Hepatocyte (in vitro differentiated cells): ENCODE measurements around the gene HHAT. TPM values are rescaled to one million over a fixed set of nuclear protein-coding genes. Genes with fewer than 3 reads are reported as not detected.
A peak's percentile ranks its signal among the peaks of the same experiment; 100 is the strongest.

ENCODE experiments used
- DNase-seq: peaks from one replicate; pipeline ENCODE4 v3.0.0-alpha.2; 2016; ENCODE audit warnings: low spot score
- H2AFZ ChIP-seq: fragments of 200-600 bp; sonication (generic); 2 replicates; pipeline ENCODE4 v1.6.0; 2016; ENCODE audit warnings: antibody characterized with exemption, mild to moderate bottlenecking
- H3K27ac ChIP-seq: fragments of 200-600 bp; sonication (generic); 2 replicates; pipeline ENCODE4 v1.5.1; 2016; ENCODE audit warnings: mild to moderate bottlenecking
- H3K27me3 ChIP-seq: fragments of 200-600 bp; sonication (generic); 2 replicates; pipeline ENCODE4 v1.6.1; 2016
- H3K36me3 ChIP-seq: fragments of 200-600 bp; sonication (generic); replicated peaks from 2 replicates; pipeline ENCODE4 v1.5.1; 2016; ENCODE audit warnings: low read depth; ENCODE audit not compliant: insufficient read depth
- H3K4me1 ChIP-seq: fragments of 200-600 bp; sonication (generic); 2 replicates; pipeline ENCODE4 v1.5.1; 2016; ENCODE audit warnings: mild to moderate bottlenecking, moderate library complexity; ENCODE audit not compliant: insufficient read depth
- H3K4me2 ChIP-seq: fragments of 200-600 bp; sonication (generic); 2 replicates; pipeline ENCODE4 v1.6.0; 2016
- H3K4me3 ChIP-seq: fragments of 200-600 bp; sonication (generic); 2 replicates; pipeline ENCODE4 v1.5.1; 2016; ENCODE audit warnings: mild to moderate bottlenecking
- H3K79me2 ChIP-seq: fragments of 200-600 bp; sonication (generic); 2 replicates; pipeline ENCODE4 v1.6.0; 2017; ENCODE audit warnings: mild to moderate bottlenecking
- H3K9me2 ChIP-seq: fragments of 200-600 bp; sonication (generic); replicated peaks from 2 replicates; pipeline ENCODE4 v1.6.0; 2017; ENCODE audit warnings: mild to moderate bottlenecking; ENCODE audit not compliant: insufficient read depth
- H3K9me3 ChIP-seq: fragments of 200-600 bp; sonication (generic); 2 replicates; pipeline ENCODE4 v1.5.1; 2016; ENCODE audit warnings: low read depth, mild to moderate bottlenecking
- H4K20me1 ChIP-seq: fragments of 200-600 bp; sonication (generic); 2 replicates; pipeline ENCODE4 v1.6.0; 2016; ENCODE audit warnings: mild to moderate bottlenecking; ENCODE audit not compliant: insufficient read depth, poor library complexity, severe bottlenecking
- EZH2 ChIP-seq: fragments of 200-600 bp; sonication (generic); IDR thresholded peaks from 2 replicates; pipeline ENCODE4 v1.6.1; 2016; ENCODE audit warnings: antibody characterized with exemption, mild to moderate bottlenecking, borderline replicate concordance
- EZH2phosphoT487 ChIP-seq: fragments of 200-600 bp; sonication (generic); IDR thresholded peaks from one replicate; pipeline ENCODE4 v1.6.1; 2018; ENCODE audit warnings: antibody characterized with exemption, mild to moderate bottlenecking, low read depth, moderate library complexity; ENCODE audit not compliant: unreplicated experiment, severe bottlenecking
- WGBS: methylation state at CpG from one replicate; pipeline ENCODE4 v1.1.6; 2016; ENCODE audit warnings: low lambda C conversion rate; ENCODE audit errors: missing lambda C conversion rate; 5-methylcytosine and 5-hydroxymethylcytosine counted together
- polyA plus RNA-seq: library from polyadenylated mRNA; unstranded; fragments of >200 nt; fragmentation: Nextera tagmentation; extraction: Ambion mirVana; gene quantifications from 2 replicates; pipeline ENCODE4 v1.2.1, GENCODE V29; 2016
- small RNA-seq: library from RNA; depleted of rRNA; stranded (forward); fragments of <200 nt; gene quantifications from one replicate; pipeline ENCODE3, GENCODE V24; 2014
- total RNA-seq: library from RNA; depleted of rRNA; stranded (reverse); fragments of >200 nt; gene quantifications from 2 replicates; pipeline ENCODE4 v1.2.3, GENCODE V29; 2014
- TF ChIP-seq, protein P1 (sequence below): fragments of 200-600 bp; sonication (generic); IDR thresholded peaks from 2 replicates; pipeline ENCODE4 v1.5.1; 2016; ENCODE audit warnings: antibody characterized with exemption, mild to moderate bottlenecking; ENCODE audit not compliant: poor library complexity

The HHAT gene
- total and polyA plus RNA-seq, 2 experiments from 2014 or later = 5.3 to 6.3 TPM

GRCh38 chr1:210722410-210723081 is 393.8 kb downstream of the HHAT start:
- H3K4me3 ChIP-seq = no peak overlapping the region

GRCh38 chr1:210723646-210724045 is 394.9 kb downstream of the HHAT start:
- Histone ChIP-seq H3K36me3 (no peaks in the 10 kb centered on the region), H3K9me2 (no peaks in the 10 kb centered on the region), H4K20me1 (no peaks in the 10 kb centered on the region), H2AFZ (no peak overlapping the region), H3K27me3 (peaks cover 13% of the 10 kb centered on the region), H3K79me2 (no peaks in the 10 kb centered on the region), H3K4me2 (no peak overlapping the region), H3K4me1 (no peaks in the 10 kb centered on the region), H3K9me3 (no peaks in the 10 kb centered on the region), H3K4me3 (no peak overlapping the region), H3K27ac (no peak overlapping the region)
- 51% methylated on average over 4 of the region's 4 CpGs for WGBS
- no peak for DNase-seq
- TF ChIP-seq EZH2phosphoT487 (no peak), EZH2 (no peak)
- TF ChIP-seq, protein P1, sequence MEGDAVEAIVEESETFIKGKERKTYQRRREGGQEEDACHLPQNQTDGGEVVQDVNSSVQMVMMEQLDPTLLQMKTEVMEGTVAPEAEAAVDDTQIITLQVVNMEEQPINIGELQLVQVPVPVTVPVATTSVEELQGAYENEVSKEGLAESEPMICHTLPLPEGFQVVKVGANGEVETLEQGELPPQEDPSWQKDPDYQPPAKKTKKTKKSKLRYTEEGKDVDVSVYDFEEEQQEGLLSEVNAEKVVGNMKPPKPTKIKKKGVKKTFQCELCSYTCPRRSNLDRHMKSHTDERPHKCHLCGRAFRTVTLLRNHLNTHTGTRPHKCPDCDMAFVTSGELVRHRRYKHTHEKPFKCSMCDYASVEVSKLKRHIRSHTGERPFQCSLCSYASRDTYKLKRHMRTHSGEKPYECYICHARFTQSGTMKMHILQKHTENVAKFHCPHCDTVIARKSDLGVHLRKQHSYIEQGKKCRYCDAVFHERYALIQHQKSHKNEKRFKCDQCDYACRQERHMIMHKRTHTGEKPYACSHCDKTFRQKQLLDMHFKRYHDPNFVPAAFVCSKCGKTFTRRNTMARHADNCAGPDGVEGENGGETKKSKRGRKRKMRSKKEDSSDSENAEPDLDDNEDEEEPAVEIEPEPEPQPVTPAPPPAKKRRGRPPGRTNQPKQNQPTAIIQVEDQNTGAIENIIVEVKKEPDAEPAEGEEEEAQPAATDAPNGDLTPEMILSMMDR = no peak

More at GRCh38 chr1:210722410-210723081, 393.8 kb downstream of the HHAT start:
- Histone ChIP-seq H3K9me3 (no peaks in the 10 kb centered on the region), H2AFZ (no peak overlapping the region), H3K79me2 (no peaks in the 10 kb centered on the region), H3K27me3 (peaks cover 6% of the 10 kb centered on the region), H3K36me3 (no peaks in the 10 kb centered on the region), H3K4me2 (no peak overlapping the region), H4K20me1 (no peaks in the 10 kb centered on the region), H3K27ac (no peak overlapping the region), H3K4me1 (no peaks in the 10 kb centered on the region), H3K9me2 (no peaks in the 10 kb centered on the region)
- DNase-seq = no peak
- 46% methylated on average over 1 of the region's 1 CpG for WGBS
- TF ChIP-seq EZH2phosphoT487 (no peak), EZH2 (no peak)
- TF ChIP-seq, protein P1 = no peak

GRCh38 chr1:210724768-210725167 is 396.1 kb downstream of the HHAT start:
- no peaks in the 10 kb centered on the region for H3K36me3 ChIP-seq
- no peaks in the 10 kb centered on the region for H3K79me2 ChIP-seq
- no peak for TF ChIP-seq EZH2
- TF ChIP-seq, protein P1 = no peak
- TF ChIP-seq EZH2phosphoT487 = no peak
- no peak overlapping the region for H3K4me3 ChIP-seq
- no peaks in the 10 kb centered on the region for H3K4me1 ChIP-seq
- H3K9me3 ChIP-seq = no peaks in the 10 kb centered on the region
- H3K9me2 ChIP-seq = no peaks in the 10 kb centered on the region
- H4K20me1 ChIP-seq = no peaks in the 10 kb centered on the region
- peaks cover 18% of the 10 kb centered on the region for H3K27me3 ChIP-seq
- H3K27ac ChIP-seq = no peak overlapping the region
- DNase-seq = no peak
- WGBS = 75% methylated on average over 2 of the region's 2 CpGs
- no peak overlapping the region for H3K4me2 ChIP-seq
- no peak overlapping the region for H2AFZ ChIP-seq

Small RNAs within 50 kb of the gene (small RNA-seq; reads per million reads assigned to genes)
- 2.5 reads per million, percentile 89 among the genes with 10 or more reads in this experiment for gene RNU5A-8P

Other genes starting within 250 kb of the HHAT start
- 2.6 and 3.0 TPM in 2 replicates for gene SERTAD4, start 96.1 kb upstream of the HHAT start, total RNA-seq
- 2.8 and 4.7 TPM in 2 replicates for gene SERTAD4, start 96.1 kb upstream of the HHAT start, polyA plus RNA-seq